SJCRH30 (cell line): Measurements from ENCODE around the gene FAAH. TPM values are rescaled to one million over a fixed set of nuclear protein-coding genes. Genes with fewer than 3 reads are reported as not detected.
"Not testable (repeated sequence)": the region's sequence is repeated elsewhere in the genome, so short reads cannot be mapped to it uniquely, and the experiment has no call there.

Source experiments
- DNase-seq, 2 experiments: peaks; one replicate each; pipeline ENCODE4 v3.0.0-alpha.2; 2015 to 2020
- H3K27ac ChIP-seq: fragments of 250-450 bp; sonication (Bioruptor Pico); 2 replicates; pipeline ENCODE4 v1.5.1; 2020; ENCODE audit warnings: mild to moderate bottlenecking, moderate library complexity
- H3K27me3 ChIP-seq: fragments of 250-450 bp; sonication (Bioruptor Pico); 2 replicates; pipeline ENCODE4 v1.5.1; 2020; ENCODE audit warnings: mild to moderate bottlenecking, moderate library complexity
- H3K36me3 ChIP-seq: fragments of 250-450 bp; sonication (Bioruptor Pico); 2 replicates; pipeline ENCODE4 v1.5.1; 2020; ENCODE audit warnings: mild to moderate bottlenecking, moderate library complexity
- H3K4me1 ChIP-seq: fragments of 250-450 bp; sonication (Bioruptor Pico); 2 replicates; pipeline ENCODE4 v1.5.1; 2020; ENCODE audit warnings: mild to moderate bottlenecking, moderate library complexity
- H3K4me3 ChIP-seq: fragments of 250-450 bp; sonication (Bioruptor Pico); 2 replicates; pipeline ENCODE4 v1.5.1; 2020; ENCODE audit warnings: mild to moderate bottlenecking, moderate library complexity
- H3K9me3 ChIP-seq: fragments of 250-450 bp; sonication (Bioruptor Pico); replicated peaks from 2 replicates; pipeline ENCODE4 v1.5.1; 2020; ENCODE audit warnings: mild to moderate bottlenecking, moderate library complexity
- total RNA-seq: library from RNA; depleted of rRNA; stranded (reverse); fragments of >200 nt; shearing (Covaris generic); gene quantifications from 2 replicates; pipeline ENCODE4 v1.2.3, GENCODE V29; 2014; rRNA removed

FAAH gene
- 0.34 TPM in 1 of 2 replicates, not detected in the other for total RNA-seq

DNA sequence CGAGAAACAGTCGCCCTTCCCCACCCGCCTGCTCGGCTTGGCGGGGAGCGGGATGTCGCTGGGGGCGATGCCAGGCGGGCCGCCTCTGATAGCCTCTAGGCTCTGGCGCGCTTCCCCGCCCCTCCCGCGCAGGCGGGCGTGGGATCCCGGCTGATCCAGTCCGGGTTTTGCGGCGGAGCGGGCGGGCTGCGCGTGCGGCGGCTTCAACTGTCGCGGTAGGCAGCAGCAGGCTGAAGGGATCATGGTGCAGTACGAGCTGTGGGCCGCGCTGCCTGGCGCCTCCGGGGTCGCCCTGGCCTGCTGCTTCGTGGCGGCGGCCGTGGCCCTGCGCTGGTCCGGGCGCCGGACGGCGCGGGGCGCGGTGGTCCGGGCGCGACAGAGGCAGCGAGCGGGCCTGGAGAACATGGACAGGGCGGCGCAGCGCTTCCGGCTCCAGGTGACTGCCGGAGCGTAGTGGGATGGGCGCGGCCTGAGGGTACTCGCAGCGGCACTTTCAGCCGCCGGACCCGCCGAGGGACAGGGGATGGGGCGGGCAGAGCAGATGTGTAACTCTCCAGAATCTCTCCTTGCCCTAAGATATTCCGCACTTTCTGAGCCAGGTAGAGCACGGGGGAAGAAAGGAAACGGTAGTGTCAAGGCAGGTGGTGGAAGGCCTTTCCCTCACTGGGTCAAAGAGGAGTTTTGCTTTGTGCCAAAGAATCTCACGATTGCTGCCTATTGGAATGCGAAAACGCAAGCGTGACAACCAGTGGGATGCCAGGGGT is at the start of gene FAAH:
FAAH (plus strand) TSS at position 210 of the 764 bp plus-strand sequence; CDS start at position 242, 32 bp downstream.
- H3K27me3 ChIP-seq, result 0 out of 2 replicates have a peak, but pooled peaks cover 7% of the 10 kb centered on the region
- no peaks in the 10 kb centered on the region for H3K4me1 ChIP-seq
- H3K36me3 ChIP-seq, result no peaks in the 10 kb centered on the region
- H3K9me3 ChIP-seq, result peaks cover 3% of the 10 kb centered on the region; the same call in 1 of the 2 replicates
- peak; percentile 45 to 55 for DNase-seq
- no peak within 1 kb of the TSS for H3K27ac ChIP-seq
- H3K4me3 ChIP-seq, result peak within 1 kb of the TSS; percentile 54

GRCh38 chr1:46344481-46344880 is 49.6 kb upstream of the FAAH start:
- no peak overlapping the region for H3K27ac ChIP-seq
- H3K36me3 ChIP-seq, result peaks cover 33% of the 10 kb centered on the region
- no peak for DNase-seq

GRCh38 chr1:46345281-46345680 is 48.8 kb upstream of the FAAH start:
- Histone ChIP-seq H3K4me1 (no peaks in the 10 kb centered on the region), H3K4me3 (no peak overlapping the region), H3K9me3 (no peaks in the 10 kb centered on the region), H3K27me3 (no peaks in the 10 kb centered on the region), H3K27ac (no peak overlapping the region), H3K36me3 (peaks cover 41% of the 10 kb centered on the region)
- no peak for DNase-seq

More at GRCh38 chr1:46344481-46344880, 49.6 kb upstream of the FAAH start:
- H3K4me1 ChIP-seq, result no peaks in the 10 kb centered on the region
- H3K4me3 ChIP-seq, result no peak overlapping the region
- no peaks in the 10 kb centered on the region for H3K27me3 ChIP-seq
- H3K9me3 ChIP-seq, result no peaks in the 10 kb centered on the region

GRCh38 chr1:46352363-46352762 is 41.8 kb upstream of the FAAH start:
- Histone ChIP-seq H3K4me1 (no peaks in the 10 kb centered on the region), H3K27me3 (no peaks in the 10 kb centered on the region), H3K9me3 (no peaks in the 10 kb centered on the region), H3K4me3 (no peak overlapping the region), H3K36me3 (peaks cover 74% of the 10 kb centered on the region), H3K27ac (no peak overlapping the region)
- no peak for DNase-seq

DNA sequence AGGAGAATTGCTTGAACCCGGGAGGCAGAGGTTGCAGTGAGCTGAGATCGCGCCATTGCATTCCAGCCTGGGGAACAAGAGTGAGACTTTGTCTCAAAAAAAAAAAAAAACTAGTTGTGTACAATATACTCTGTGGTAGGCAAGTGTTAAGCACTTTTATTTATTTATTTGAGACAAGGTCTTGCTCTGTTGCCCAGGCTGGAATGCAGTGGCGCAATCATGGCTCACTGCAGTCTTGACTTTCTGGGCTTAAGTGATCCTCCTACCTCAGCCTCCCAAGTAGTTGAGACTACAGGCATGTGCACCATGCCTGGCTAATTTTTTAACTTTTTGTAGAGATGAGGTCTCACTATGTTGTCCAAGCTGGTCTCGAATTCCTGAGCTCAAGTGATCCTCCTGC is 38.2 kb upstream of the FAAH start:
- H3K4me1 ChIP-seq, H3K4me3 ChIP-seq, H3K27me3 ChIP-seq, DNase-seq, H3K9me3 ChIP-seq, H3K27ac ChIP-seq: not testable (repeated sequence)
- peaks cover 70% of the 10 kb centered on the region for H3K36me3 ChIP-seq

GRCh38 chr1:46362158-46362557 is 32.0 kb upstream of the FAAH start:
- Histone ChIP-seq H3K27me3 (no peaks in the 10 kb centered on the region), H3K4me3 (no peak overlapping the region), H3K4me1 (no peaks in the 10 kb centered on the region), H3K9me3 (no peaks in the 10 kb centered on the region), H3K27ac (no peak overlapping the region), H3K36me3 (peaks cover 54% of the 10 kb centered on the region)
- no peak for DNase-seq

- H3K36me3 ChIP-seq, result peaks cover 46% of the 10 kb centered on the region
Observed at GRCh38 chr1:46363121-46363520, 31.0 kb upstream of the FAAH start.

GRCh38 chr1:46364612-46365011 is 29.5 kb upstream of the FAAH start:
- H3K4me3 ChIP-seq, result no peak overlapping the region
- H3K9me3 ChIP-seq, result no peaks in the 10 kb centered on the region
- peaks cover 36% of the 10 kb centered on the region for H3K36me3 ChIP-seq
- H3K27me3 ChIP-seq, result no peaks in the 10 kb centered on the region
- H3K27ac ChIP-seq, result no peak overlapping the region
- H3K4me1 ChIP-seq, result no peaks in the 10 kb centered on the region
- no peak for DNase-seq

More at GRCh38 chr1:46363121-46363520, 31.0 kb upstream of the FAAH start:
- H3K4me1 ChIP-seq, result no peaks in the 10 kb centered on the region
- no peaks in the 10 kb centered on the region for H3K27me3 ChIP-seq
- no peak overlapping the region for H3K27ac ChIP-seq
- no peak for DNase-seq
- H3K4me3 ChIP-seq, result no peak overlapping the region
- no peaks in the 10 kb centered on the region for H3K9me3 ChIP-seq

DNA sequence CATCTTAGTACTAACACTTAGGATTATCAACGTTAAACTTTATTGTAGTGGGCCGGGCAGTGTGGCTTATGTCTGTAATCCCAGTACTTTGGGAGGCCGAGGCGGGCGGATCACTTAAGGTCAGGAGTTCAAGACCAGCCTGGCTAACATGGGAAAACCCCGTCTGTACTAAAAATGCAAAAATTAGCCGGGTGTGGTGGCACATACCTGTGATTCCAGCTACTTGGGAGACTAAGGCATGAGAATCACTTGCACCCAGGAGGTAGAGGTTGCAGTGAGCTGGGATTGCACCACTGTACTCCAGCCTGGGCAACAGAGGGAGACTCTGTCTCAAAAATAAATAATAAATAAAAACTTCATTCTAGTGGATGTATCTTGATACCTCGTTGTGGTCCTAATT is 28.3 kb upstream of the FAAH start:
- peaks cover 28% of the 10 kb centered on the region for H3K36me3 ChIP-seq
- not testable (repeated sequence) for DNase-seq, H3K9me3 ChIP-seq, H3K27ac ChIP-seq, H3K27me3 ChIP-seq, H3K4me1 ChIP-seq, H3K4me3 ChIP-seq

GRCh38 chr1:46367072-46367471 is 27.0 kb upstream of the FAAH start:
- Histone ChIP-seq H3K27ac (no peak overlapping the region), H3K4me3 (no peak overlapping the region), H3K4me1 (no peaks in the 10 kb centered on the region), H3K36me3 (peaks cover 18% of the 10 kb centered on the region), H3K27me3 (no peaks in the 10 kb centered on the region), H3K9me3 (no peaks in the 10 kb centered on the region)
- DNase-seq, result no peak

DNA sequence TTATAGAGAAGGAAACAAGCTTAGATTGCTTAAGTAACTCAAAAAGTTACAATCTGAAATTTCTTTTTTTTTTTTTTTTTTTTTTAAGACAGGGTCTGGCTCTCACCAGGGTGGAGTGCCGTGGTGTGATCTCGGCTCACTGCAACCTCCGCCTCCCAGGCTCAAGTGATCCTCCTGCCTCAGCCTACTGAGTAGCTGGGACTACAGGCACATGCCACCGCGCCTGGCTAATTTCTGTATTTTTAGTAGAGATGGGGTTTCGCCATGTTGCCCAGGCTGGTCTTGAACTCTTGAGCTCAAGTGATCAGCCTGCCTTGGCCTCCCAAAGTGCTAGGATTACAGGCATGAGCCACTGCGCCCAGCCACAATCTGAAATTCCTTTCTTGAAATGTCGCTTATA is 26.4 kb upstream of the FAAH start:
- not testable (repeated sequence) for H3K27me3 ChIP-seq, H3K9me3 ChIP-seq
- H3K36me3 ChIP-seq, result peaks cover 12% of the 10 kb centered on the region

DNA sequence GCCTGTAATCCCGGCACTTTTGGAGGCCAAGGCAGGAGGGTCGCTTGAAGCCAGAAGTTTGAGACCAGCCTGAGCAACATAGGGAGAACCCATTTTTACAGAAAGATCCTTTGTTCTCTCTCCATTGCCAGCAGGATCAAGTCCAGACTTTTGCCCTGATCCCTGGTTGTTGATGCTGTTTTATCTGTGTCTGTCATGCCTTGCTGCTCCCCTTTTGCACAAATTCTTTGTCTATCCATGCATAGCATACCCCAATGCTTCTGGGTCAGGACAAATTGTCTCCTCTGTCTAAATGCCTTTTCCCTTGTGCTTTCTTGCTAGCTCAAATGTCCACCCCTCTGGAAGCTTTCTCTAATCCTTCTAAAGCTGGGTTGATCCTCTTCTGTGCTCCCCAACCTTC is 25.3 kb upstream of the FAAH start:
- Histone ChIP-seq H3K4me1 (no peaks in the 10 kb centered on the region), H3K36me3 (peaks cover 7% of the 10 kb centered on the region; the same call in 1 of the 2 replicates), H3K4me3 (no peak overlapping the region), H3K27me3 (no peaks in the 10 kb centered on the region), H3K9me3 (no peaks in the 10 kb centered on the region), H3K27ac (no peak overlapping the region)
- no peak for DNase-seq

More for the DNA sequence above, 26.4 kb upstream of the FAAH start:
- not testable (repeated sequence) for H3K4me1 ChIP-seq, DNase-seq, H3K4me3 ChIP-seq, H3K27ac ChIP-seq

DNA sequence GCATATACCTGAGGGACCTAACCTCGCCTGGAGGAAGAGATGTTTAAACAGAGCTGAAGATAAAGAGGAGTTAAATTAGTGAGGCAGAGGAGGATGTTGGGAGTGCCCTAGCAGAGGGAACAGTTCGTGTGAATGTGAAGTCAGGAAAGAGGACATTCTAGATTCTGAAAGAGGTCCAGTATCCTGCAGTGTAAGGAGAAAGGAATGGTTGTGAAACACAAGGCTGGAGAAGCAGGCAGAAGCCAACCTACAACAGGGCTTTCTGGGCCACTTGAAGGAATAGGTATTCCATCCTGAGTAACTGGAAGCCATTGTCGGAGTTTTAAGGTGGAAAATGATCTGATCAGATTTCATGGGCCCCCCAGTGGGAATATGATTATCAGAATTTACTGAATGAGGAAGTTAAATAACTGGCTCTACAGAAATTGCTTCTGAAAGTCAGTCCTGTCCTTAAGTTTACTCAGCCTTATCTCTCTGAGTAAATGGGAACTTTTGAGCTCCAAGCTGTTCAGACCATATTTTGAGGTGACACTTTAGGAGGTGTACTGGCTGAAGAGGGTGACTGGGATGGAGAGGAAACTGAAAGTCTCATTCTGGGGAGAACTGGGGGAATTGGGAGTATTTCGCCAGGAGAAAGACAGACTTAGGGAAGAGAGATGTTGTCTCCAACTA is 24.4 kb upstream of the FAAH start:
- no peaks in the 10 kb centered on the region for H3K9me3 ChIP-seq
- no peak overlapping the region for H3K4me3 ChIP-seq
- H3K4me1 ChIP-seq, result no peaks in the 10 kb centered on the region
- H3K27me3 ChIP-seq, result no peaks in the 10 kb centered on the region
- H3K27ac ChIP-seq, result no peak overlapping the region
- peaks cover 3% of the 10 kb centered on the region; the same call in 1 of the 2 replicates for H3K36me3 ChIP-seq
- no peak for DNase-seq

DNA sequence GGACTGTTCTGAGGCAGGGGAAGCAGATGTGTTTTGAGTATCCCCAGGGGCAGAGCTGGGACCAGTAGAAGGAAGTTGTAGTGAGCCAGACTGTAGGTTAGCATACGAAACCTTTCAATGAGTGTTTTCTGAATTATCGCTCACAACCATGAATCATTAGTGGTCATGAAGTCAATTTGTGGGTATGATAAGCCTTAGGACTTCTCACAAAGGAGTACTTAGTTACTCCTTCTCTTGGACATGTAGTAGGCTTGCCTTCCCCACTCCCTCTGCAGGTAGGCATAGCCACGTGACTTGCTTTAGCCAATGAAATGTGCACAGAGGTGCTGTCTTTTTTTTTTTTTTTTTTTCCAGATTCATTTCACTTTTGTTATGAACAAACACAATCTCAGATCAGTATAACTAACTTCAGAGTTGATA is 23.9 kb upstream of the FAAH start:
- H3K4me3 ChIP-seq, result no peak overlapping the region
- no peaks in the 10 kb centered on the region for H3K9me3 ChIP-seq
- no peaks in the 10 kb centered on the region for H3K27me3 ChIP-seq
- no peak overlapping the region for H3K27ac ChIP-seq
- DNase-seq, result no peak
- no peaks in the 10 kb centered on the region for H3K36me3 ChIP-seq
- H3K4me1 ChIP-seq, result no peaks in the 10 kb centered on the region

DNA sequence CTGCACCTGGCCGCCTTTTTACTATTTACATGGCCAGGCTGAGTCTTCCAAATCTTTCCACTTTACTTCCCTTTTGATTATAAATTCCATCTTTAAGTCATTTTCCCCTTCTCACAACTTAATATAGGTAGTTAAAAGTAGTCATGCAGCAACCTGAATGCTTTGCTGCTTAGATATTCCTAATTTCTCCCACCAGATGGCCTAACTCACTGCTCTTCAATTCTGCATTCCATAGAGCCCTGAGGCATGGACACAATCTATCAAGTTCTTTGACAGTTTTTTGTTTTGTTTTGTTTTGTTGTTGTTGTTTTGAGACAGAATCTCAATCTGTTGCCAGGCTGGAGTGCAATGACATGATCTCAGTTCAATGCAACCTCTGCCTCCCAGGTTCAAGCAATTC is 21.7 kb upstream of the FAAH start:
- Histone ChIP-seq H3K27ac (no peak overlapping the region), H3K4me1 (no peaks in the 10 kb centered on the region), H3K27me3 (no peaks in the 10 kb centered on the region), H3K36me3 (no peaks in the 10 kb centered on the region), H3K4me3 (no peak overlapping the region), H3K9me3 (no peaks in the 10 kb centered on the region)
- DNase-seq, result no peak
